ENCODE measurements around the gene SPAST. TPM values are rescaled to one million over a fixed set of nuclear protein-coding genes. Genes with fewer than 3 reads are reported as not detected.

Gene SPAST
- total and polyA plus RNA-seq, 2 of the 13 experiments (the other 11 are each of a cell fraction or from before 2014, with no cell fraction given): 11.5 to 40.4 TPM

DNA sequence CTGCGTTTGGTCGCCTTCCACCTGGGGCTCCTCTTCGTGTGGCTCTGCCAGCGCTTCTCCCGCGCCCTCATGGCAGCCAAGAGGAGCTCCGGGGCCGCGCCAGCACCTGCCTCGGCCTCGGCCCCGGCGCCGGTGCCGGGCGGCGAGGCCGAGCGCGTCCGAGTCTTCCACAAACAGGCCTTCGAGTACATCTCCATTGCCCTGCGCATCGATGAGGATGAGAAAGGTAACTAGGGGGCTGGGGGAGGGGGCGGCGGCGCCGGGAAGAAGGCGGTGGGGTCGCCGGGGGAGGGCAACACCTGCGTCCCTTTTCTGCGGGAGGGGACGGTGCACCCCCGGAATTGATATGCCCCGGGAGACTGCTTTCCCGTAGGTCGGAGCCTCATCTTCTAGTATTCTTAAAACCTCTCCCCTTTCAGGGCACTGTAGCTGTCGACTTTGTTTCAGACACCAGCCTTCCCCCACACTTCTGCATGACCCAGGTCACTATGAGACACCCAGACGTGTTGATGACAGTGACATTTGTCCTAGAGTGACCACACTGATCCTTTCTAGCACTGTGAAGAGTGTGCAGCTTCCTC is 755 bp downstream of the SPAST start (continued):
- TF ChIP-seq YY1 (IDR thresholded peaks at IDR 0.05; ENCODE audit: insufficient read depth, insufficient replicate concordance, low read depth, low read length) (peak; percentile 6), ZFAT (CRISPR knock-in tag; conservative IDR thresholded peaks at IDR 0.05) (no peak), CENPT (CRISPR knock-in tag; IDR thresholded peaks at IDR 0.05; ENCODE audit: low read depth) (no peak), ZNF136 (CRISPR knock-in tag; IDR thresholded peaks at IDR 0.05; ENCODE audit: low read depth) (no peak), SYNCRIP (IDR thresholded peaks at IDR 0.05; ENCODE audit: insufficient read depth, low read depth, low read length) (no peak), SMC3 (IDR thresholded peaks at IDR 0.05; ENCODE audit: low read length) (no peak), NFKBIZ (CRISPR knock-in tag; IDR thresholded peaks at IDR 0.05) (no peak), ZNF672 (CRISPR knock-in tag; IDR thresholded peaks at IDR 0.05) (no peak), CCDC6 (CRISPR knock-in tag; IDR thresholded peaks at IDR 0.05) (no peak), ZEB1 (IDR thresholded peaks at IDR 0.05; ENCODE audit: insufficient replicate concordance, low read depth) (no peak), ZNF3 (CRISPR knock-in tag; IDR thresholded peaks at IDR 0.05) (no peak)
- TF ChIP-seq, protein P1, sequence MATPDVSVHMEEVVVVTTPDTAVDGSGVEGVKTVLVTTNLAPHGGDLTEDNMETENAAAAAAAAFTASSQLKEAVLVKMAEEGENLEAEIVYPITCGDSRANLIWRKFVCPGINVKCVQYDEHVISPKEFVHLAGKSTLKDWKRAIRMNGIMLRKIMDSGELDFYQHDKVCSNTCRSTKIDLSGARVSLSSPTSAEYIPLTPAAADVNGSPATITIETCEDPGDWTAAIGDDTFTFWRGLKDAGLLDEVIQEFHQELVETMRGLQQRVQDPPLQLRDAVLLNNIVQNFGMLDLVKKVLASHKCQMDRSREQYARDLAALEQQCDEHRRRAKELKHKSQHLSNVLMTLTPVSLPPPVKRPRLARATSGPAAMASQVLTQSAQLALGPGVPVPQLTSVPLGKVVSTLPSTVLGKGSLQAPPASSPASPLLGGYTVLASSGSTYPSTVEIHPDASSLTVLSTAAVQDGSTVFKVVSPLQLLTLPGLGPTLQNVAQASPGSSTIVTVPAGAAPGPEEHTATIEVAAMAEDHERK (CRISPR knock-in tag; IDR thresholded peaks at IDR 0.05; ENCODE audit: low read depth): no peak
- TF ChIP-seq, protein P2, sequence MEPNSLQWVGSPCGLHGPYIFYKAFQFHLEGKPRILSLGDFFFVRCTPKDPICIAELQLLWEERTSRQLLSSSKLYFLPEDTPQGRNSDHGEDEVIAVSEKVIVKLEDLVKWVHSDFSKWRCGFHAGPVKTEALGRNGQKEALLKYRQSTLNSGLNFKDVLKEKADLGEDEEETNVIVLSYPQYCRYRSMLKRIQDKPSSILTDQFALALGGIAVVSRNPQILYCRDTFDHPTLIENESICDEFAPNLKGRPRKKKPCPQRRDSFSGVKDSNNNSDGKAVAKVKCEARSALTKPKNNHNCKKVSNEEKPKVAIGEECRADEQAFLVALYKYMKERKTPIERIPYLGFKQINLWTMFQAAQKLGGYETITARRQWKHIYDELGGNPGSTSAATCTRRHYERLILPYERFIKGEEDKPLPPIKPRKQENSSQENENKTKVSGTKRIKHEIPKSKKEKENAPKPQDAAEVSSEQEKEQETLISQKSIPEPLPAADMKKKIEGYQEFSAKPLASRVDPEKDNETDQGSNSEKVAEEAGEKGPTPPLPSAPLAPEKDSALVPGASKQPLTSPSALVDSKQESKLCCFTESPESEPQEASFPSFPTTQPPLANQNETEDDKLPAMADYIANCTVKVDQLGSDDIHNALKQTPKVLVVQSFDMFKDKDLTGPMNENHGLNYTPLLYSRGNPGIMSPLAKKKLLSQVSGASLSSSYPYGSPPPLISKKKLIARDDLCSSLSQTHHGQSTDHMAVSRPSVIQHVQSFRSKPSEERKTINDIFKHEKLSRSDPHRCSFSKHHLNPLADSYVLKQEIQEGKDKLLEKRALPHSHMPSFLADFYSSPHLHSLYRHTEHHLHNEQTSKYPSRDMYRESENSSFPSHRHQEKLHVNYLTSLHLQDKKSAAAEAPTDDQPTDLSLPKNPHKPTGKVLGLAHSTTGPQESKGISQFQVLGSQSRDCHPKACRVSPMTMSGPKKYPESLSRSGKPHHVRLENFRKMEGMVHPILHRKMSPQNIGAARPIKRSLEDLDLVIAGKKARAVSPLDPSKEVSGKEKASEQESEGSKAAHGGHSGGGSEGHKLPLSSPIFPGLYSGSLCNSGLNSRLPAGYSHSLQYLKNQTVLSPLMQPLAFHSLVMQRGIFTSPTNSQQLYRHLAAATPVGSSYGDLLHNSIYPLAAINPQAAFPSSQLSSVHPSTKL (CRISPR knock-in tag; IDR thresholded peaks at IDR 0.05): no peak
- TF ChIP-seq, protein P3, sequence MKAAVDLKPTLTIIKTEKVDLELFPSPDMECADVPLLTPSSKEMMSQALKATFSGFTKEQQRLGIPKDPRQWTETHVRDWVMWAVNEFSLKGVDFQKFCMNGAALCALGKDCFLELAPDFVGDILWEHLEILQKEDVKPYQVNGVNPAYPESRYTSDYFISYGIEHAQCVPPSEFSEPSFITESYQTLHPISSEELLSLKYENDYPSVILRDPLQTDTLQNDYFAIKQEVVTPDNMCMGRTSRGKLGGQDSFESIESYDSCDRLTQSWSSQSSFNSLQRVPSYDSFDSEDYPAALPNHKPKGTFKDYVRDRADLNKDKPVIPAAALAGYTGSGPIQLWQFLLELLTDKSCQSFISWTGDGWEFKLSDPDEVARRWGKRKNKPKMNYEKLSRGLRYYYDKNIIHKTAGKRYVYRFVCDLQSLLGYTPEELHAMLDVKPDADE (CRISPR knock-in tag; IDR thresholded peaks at IDR 0.05): no peak
- TF ChIP-seq, protein P4, sequence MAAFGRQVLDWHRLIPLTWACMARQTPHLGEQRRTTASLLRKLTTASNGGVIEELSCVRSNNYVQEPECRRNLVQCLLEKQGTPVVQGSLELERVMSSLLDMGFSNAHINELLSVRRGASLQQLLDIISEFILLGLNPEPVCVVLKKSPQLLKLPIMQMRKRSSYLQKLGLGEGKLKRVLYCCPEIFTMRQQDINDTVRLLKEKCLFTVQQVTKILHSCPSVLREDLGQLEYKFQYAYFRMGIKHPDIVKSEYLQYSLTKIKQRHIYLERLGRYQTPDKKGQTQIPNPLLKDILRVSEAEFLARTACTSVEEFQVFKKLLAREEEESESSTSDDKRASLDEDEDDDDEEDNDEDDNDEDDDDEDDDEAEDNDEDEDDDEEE (CRISPR knock-in tag; IDR thresholded peaks at IDR 0.05): 0 out of 2 replicates have a peak, but pooled peaks have one; percentile 60
- TF ChIP-seq, protein P5, sequence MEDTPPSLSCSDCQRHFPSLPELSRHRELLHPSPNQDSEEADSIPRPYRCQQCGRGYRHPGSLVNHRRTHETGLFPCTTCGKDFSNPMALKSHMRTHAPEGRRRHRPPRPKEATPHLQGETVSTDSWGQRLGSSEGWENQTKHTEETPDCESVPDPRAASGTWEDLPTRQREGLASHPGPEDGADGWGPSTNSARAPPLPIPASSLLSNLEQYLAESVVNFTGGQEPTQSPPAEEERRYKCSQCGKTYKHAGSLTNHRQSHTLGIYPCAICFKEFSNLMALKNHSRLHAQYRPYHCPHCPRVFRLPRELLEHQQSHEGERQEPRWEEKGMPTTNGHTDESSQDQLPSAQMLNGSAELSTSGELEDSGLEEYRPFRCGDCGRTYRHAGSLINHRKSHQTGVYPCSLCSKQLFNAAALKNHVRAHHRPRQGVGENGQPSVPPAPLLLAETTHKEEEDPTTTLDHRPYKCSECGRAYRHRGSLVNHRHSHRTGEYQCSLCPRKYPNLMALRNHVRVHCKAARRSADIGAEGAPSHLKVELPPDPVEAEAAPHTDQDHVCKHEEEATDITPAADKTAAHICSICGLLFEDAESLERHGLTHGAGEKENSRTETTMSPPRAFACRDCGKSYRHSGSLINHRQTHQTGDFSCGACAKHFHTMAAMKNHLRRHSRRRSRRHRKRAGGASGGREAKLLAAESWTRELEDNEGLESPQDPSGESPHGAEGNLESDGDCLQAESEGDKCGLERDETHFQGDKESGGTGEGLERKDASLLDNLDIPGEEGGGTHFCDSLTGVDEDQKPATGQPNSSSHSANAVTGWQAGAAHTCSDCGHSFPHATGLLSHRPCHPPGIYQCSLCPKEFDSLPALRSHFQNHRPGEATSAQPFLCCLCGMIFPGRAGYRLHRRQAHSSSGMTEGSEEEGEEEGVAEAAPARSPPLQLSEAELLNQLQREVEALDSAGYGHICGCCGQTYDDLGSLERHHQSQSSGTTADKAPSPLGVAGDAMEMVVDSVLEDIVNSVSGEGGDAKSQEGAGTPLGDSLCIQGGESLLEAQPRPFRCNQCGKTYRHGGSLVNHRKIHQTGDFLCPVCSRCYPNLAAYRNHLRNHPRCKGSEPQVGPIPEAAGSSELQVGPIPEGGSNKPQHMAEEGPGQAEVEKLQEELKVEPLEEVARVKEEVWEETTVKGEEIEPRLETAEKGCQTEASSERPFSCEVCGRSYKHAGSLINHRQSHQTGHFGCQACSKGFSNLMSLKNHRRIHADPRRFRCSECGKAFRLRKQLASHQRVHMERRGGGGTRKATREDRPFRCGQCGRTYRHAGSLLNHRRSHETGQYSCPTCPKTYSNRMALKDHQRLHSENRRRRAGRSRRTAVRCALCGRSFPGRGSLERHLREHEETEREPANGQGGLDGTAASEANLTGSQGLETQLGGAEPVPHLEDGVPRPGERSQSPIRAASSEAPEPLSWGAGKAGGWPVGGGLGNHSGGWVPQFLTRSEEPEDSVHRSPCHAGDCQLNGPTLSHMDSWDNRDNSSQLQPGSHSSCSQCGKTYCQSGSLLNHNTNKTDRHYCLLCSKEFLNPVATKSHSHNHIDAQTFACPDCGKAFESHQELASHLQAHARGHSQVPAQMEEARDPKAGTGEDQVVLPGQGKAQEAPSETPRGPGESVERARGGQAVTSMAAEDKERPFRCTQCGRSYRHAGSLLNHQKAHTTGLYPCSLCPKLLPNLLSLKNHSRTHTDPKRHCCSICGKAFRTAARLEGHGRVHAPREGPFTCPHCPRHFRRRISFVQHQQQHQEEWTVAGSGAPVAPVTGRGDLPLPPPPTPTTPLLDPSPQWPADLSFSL (CRISPR knock-in tag; IDR thresholded peaks at IDR 0.05): no peak

Data from HepG2 (cell line).